ENCODE results near the gene NMRK2. TPM values are rescaled to one million over a fixed set of nuclear protein-coding genes. Genes with fewer than 3 reads are reported as not detected.

The NMRK2 gene
- total RNA-seq, 1 experiment from 2014 or later, result 60.0 TPM

GRCh38 chr19:3982701-3983541 is 50.1 kb downstream of the NMRK2 start:
- Histone ChIP-seq H3K14ac (ENCODE audit: insufficient read depth, low read length) (no peak overlapping the region; the same call in 1 of the 2 replicates), H2BK120ac (ENCODE audit: low read depth, low read length, poor library complexity, severe bottlenecking) (no peak overlapping the region), H4K91ac (ENCODE audit: insufficient read length, low read depth, low read length) (no peak overlapping the region), H3K79me1 (ENCODE audit: insufficient read depth, low read depth, low read length, poor library complexity, severe bottlenecking) (peaks cover 12% of the 10 kb centered on the region), H3K4me1 (ENCODE audit: insufficient read depth, low read length) (no peaks in the 10 kb centered on the region), H2BK5ac (ENCODE audit: insufficient read length, low read length) (no peak overlapping the region), H3K4ac (ENCODE audit: low read depth, low read length) (no peak overlapping the region), H3K9ac (ENCODE audit: extremely low read depth, insufficient read length, low read length) (no peak overlapping the region), H3K79me2 (ENCODE audit: insufficient read depth, low read length) (peaks cover 26% of the 10 kb centered on the region), H3T11ph (ENCODE audit: low read length) (no peak overlapping the region), H4K5ac (ENCODE audit: insufficient read length, low read depth, low read length) (no peak overlapping the region), H2BK12ac (ENCODE audit: insufficient read length, low read depth, low read length) (no peak overlapping the region), H3K23me2 (ENCODE audit: insufficient read length, low read depth, low read length, poor library complexity, severe bottlenecking) (peaks cover 25% of the 10 kb centered on the region), H3K9me3 (ENCODE audit: control insufficient read depth, low read depth, low read length) (no peaks in the 10 kb centered on the region), H2BK15ac (ENCODE audit: low read depth, low read length) (no peak overlapping the region), H3K18ac (ENCODE audit: insufficient read length, low read depth, low read length) (no peak overlapping the region), H3K27ac (ENCODE audit: insufficient read length, low read depth, low read length) (no peak overlapping the region), H3K4me2 (ENCODE audit: insufficient read depth, insufficient read length, low read length) (peak overlapping the region; percentile 94), H3K56ac (ENCODE audit: insufficient read length, low read depth, low read length) (no peak overlapping the region), H4K20me1 (ENCODE audit: control insufficient read depth, insufficient read depth, insufficient read length) (peaks cover 4% of the 10 kb centered on the region), H2AFZ (ENCODE audit: low read length) (no peak overlapping the region), H3K27me3 (ENCODE audit: insufficient read depth, low read length) (no peaks in the 10 kb centered on the region), H4K8ac (replicated peaks; ENCODE audit: insufficient read length, low read depth, low read length) (no peak overlapping the region), H2AK5ac (ENCODE audit: insufficient read length, low read length) (no peak overlapping the region), H3K23ac (ENCODE audit: insufficient read length, low read depth, low read length) (no peak overlapping the region), H2BK20ac (ENCODE audit: low read depth, low read length, poor library complexity, severe bottlenecking) (no peak overlapping the region)
- Mint-ChIP-seq H3K27ac (peak overlapping the region; percentile 31 to 99 (median 99); a peak in 6 of 7 replicates), H3K9me3 (no peaks in the 10 kb centered on the region; a peak in 1 of 5 replicates), H3K36me3 (ENCODE audit: insufficient read depth in 1 of 3, low read depth in 3 of 3) (peaks cover 62 to 70% (median 69%) of the 10 kb centered on the region in 3 experiments), H3K27me3 (ENCODE audit: low read depth) (peaks cover 10% of the 10 kb centered on the region), H3K4me3 (peak overlapping the region; percentile 97 to 99), H3K4me1 (peaks cover 39 to 42% of the 10 kb centered on the region in 2 experiments)
- DNase-seq, result peak; percentile 33
- WGBS (ENCODE audit: extremely low coverage, insufficient read length, low lambda C conversion rate), result no CpG with 5 or more reads among the region's 40 CpGs
- TF ChIP-seq CTCF (conservative IDR thresholded peaks at IDR 0.05), result no peak
